GM19324 (cell line): Measurements from ENCODE around the gene GNG12.

ENCODE experiments used
- ATAC-seq: cut with Tn5 transposase; IDR thresholded peaks from one replicate; pipeline ENCODE4 v1.9.1; 2021; ENCODE audit warnings: mild to moderate bottlenecking, moderate library complexity; ENCODE audit not compliant: unreplicated experiment, low FRiP score

Gene GNG12

GRCh38 chr1:67843746-67844145 lies 10.5 kb upstream of the GNG12 start:
- ATAC-seq, result no peak

DNA sequence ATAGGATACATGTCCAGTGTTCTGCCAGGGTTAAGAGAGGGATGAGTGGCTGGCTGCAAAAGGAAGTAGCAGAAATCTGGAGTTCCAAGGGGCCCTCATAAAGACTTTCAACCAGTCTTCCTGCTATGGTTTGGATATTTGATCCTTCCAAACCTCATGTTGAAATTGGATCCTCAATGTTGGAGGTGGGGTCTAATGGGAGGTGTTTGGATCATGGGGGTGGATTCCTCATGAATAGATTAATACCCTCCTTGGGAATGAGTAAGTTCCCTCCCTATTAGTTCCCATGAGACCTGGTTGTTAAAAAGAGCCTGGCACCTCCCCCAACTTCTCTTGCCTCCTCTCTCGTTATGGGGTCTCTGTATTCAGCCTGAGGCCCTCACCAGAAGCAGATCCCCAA lies 10.1 kb upstream of the GNG12 start:
- no peak for ATAC-seq

DNA sequence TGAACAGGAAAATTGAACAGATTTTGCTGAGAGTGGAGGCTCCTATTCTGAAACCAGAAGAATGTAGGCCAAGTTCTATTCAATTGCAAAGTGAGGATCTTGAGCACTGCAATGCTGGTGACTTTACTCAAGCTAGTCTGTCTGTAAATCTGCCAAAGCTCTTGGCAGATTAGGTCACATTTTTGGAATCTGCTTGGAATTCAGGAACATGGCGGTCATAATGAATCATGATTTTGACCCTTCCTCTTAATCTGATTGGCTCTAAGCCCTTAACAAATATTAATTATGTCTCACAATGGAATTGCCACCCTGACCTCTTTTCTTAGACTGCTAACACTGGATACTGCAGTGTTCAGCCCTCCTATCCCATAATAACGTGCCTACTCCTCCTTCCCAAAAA lies 7.2 kb upstream of the GNG12 start:
- no peak for ATAC-seq

DNA sequence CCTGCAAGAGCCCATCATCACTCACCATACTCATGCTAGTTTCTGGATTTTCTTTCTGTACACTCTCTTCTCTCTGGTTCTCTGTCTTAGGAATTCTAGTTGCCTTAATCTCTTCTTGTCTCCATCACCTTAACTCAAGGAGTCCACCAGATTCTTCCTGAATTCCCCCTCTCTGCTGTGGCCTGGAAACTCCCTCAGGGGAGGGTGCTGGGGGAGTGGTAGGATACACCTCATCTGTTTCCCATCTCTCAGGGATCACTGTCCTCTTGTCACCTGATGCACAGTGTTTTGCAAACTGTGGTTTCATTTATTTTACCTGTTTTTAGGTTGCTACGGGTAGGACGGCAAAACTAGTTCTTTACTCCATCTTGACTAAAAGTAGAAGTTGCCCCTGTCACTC lies 6.6 kb upstream of the GNG12 start:
- ATAC-seq, result no peak

- no peak for ATAC-seq
Measured at GRCh38 chr1:67838180-67838910, 5.1 kb upstream of the GNG12 start.

GRCh38 chr1:67836769-67837168 lies 3.5 kb upstream of the GNG12 start:
- ATAC-seq, result no peak

- ATAC-seq, result no peak
Measured at GRCh38 chr1:67835663-67836452, 2.6 kb upstream of the GNG12 start.

DNA sequence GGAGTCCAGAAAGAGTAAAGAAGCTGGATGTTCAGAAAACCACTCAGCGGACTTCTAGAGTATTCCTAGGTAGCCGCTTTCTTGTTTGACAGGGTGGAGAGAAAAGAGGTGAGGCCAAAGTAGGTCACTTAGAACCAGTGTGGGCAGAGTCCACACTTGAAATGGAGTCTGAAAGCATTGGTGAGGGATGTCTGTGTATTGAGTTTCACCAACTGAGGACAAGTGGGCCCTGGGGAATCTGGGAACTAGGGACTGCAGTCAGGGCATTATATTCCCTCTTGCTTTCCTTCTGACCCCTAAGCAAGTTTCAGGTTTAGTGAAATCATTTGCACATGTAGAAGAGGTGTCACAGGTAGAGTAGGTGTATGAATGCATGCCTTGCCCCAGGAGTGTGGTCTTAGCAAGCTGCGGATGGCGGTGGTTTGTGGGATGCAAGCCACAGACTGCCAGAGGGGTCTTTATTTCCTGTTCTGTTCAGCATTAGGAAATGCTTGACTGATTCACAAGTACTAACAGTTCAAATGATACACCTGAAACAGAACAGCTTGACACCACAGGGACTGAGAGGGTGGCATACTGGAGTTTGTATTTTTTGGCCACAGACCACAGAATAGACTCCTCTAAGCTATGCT lies 1.1 kb upstream of the GNG12 start:
- ATAC-seq, result no peak

DNA sequence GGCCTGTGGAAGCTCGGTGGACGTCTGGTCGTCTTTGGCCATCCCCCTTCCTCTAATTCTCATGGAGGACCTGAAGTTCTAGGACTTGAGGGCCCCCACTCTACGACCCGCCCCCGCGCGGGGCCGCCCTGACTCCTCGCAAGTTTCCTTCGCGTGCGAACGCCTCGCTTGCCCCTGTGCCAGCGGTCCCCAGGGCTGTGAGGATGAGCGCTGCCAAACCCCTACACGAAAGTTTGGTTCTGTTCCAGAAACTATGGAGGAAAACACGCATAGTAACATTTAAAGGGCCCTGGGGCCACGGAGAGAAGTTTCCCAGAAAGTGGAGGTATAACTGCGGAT lies 304 bp upstream of the GNG12 start:
- ATAC-seq, result no peak

DNA sequence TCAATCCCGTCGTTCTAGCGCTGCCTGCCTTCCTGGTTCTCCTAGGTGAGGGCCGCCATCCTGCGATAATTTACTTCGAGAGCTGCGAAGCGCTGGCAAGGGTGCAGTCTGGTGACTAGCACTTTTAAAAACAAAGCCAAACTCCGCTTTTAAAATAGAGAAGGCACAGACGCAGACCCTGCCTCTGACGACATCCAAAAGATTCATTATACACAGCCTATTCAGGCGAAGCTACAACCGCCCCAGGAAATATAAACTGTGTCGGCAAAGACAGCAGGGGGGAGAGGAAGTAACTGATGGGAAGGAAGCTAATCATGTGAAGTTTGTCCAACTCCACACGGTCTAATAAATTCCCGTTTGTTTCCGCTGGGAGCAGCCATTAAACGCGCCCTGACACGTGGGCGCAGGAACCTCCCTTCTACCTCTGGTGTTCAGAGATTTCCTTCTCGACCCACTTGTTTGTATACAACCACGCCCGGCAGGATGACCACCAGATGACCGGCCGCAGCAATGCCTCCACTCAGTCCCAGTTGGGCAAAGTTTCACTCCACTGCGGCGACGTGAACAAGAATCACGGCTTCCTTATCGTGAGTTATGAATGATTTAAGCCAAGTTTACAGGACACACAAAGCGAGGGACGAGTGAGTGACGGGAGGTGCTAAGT lies 1.3 kb downstream of the GNG12 start:
- no peak for ATAC-seq

DNA sequence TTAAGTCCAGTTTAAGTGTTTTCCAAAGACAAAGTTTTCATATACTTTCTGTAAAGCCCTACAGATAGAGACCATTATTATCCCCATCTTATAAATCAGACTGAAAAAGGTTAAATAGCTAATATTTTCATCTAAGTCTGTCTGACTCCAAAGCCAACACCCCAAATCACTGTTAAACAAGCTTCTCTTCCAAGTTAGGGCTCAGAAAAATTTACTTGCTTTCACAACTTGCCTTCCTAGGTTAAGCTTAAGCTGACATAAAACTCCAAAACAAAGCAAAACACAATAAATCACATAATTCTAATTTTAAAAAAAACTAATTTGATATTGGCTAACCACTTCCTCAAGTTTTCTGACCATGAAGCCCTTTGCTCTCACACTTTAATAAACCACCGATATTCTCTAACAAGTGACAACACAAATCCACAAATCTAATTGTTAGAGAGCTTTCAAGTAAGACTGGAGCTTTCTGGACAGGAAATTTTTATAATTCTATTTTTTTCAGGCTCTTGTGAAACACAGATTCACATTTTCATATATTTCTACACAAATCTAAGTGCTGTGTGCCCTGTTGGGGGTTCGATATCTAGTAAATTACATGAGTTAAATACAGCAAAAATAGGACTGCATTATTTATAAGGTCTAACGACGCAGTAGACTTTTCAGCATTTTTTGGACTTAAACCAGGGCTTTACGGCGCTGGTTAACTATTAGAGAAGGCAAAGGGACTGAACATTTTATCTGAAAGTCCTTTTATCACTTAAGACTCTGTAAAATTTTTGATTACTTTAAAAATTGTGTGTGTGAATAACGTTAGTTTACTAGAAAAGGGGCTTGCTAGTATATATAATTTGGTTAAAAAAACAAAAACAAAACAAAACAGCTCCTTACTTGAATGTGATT lies 2.1 kb downstream of the GNG12 start:
- no peak for ATAC-seq

DNA sequence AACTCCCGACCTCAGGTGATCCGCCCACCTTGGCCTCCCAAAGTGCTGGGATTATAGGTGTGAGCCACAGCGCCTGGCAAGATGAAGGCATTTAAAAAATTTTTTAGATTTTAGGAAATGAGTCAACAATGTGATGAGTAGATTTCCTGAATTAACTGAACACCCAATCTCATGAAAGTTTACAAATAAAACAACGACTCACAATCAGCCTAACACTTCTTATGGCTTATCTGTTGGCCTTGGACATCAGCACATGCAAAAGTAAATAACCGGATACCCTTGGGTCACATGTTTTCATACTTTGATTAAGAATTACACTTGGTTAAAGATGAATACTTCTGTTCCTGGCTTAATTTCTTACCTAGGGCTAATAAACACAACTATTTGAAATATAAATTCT lies 3.0 kb downstream of the GNG12 start:
- ATAC-seq, result no peak

DNA sequence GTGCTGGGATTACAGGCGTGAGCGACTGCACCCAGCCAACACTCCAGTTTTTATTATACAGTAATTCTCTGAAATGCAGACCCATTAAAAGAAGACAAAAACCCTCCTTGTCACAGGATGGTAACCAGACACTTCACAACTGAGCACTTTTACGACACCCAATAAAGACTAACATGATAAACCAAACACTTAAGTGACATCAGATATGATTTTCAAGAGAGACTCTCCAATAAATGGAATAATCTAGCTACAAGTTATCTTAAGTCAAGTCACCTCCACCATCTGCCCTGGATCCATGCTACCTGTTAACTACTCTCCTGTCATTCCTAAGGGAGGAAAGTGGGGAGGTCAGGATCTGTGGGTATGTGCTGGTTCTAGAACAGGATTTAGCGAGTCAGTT lies 5.6 kb downstream of the GNG12 start:
- ATAC-seq, result no peak

DNA sequence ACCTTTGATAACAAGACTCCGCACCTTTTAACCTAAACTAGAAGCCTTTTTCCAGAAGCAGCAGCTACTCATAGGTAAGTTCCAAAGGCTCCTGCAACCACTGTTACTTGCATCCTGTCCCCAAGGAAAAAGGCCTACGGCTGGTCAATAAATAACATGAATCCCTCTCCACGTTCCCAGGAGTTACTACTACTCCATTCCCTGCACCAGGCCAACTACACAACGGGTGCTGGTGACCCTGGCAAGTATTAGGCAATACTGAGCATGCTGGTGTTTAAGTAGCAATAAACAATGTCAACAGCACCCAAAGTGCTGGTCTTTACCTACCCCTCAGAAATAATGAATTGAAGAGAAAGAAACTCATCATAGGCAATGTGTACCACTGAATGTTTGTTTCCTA lies 7.7 kb downstream of the GNG12 start:
- ATAC-seq, result no peak

DNA sequence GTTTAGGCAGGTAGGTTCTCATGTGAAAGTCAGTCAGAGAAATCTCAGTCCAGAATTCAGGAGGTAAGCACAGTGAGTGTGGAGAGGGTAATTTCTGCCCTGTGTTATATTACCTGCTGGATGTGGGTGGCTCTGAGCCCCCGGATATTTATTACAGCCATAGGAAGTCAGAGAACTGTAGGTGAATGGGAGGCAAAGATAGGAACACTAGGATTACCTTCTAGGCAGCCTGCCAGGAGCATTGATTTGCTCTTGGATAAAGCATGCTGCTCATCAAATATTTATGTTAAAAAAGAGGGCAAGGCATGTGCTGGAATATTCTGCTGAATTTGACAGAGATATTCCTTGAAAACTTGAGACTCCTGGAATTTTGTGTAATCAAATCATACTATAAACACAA lies 8.5 kb downstream of the GNG12 start:
- no peak for ATAC-seq

DNA sequence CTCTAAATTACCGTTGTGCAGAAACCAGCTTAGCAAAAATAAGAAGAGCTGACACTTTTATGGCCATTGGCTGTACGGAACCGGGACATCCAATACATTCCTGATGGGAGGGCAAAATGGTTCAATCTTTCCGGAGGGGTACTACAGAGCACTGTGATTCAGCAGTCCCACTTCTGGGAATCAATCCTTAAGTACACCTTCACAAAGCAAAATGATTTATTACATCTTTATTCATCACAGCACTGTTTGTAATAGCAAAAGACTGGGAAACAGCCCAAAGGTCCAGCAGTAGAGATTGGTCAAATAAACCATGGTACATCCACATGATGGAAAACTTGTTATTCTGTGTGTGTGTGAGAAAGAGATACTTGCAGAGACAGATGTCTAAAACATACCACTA lies 9.7 kb downstream of the GNG12 start:
- no peak for ATAC-seq

- ATAC-seq, result no peak
Measured at GRCh38 chr1:67821263-67821662, 12.0 kb downstream of the GNG12 start.

DNA sequence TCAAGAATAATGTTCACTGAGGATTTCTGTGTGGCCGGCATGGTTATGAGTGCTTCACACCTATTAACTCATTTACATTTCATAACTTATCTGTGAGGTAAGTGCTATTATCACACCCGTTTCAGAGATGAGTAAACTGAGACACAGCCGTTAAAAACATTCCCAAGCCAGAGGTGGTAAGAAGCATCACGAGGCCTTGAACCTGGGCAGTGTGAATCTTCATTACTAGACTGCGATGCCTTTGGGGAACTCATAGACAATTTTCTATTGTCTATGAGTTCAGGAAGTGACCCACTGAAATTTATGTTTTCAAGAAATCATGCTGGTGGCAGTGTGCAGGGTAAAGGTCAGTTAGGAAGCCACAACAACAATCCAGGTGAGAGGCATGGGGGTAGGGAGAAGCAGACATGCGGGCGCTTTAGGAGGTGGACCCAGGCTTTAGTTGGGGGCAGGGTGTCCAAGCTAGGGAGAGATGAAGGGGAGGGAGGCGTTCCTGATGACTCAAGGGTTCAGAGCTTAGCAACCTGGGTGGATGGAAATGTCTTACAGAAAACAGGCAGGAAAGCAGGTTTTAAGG lies 14.5 kb downstream of the GNG12 start:
- ATAC-seq, result no peak

- no peak for ATAC-seq
Measured at GRCh38 chr1:67818162-67818561, 15.1 kb downstream of the GNG12 start.

DNA sequence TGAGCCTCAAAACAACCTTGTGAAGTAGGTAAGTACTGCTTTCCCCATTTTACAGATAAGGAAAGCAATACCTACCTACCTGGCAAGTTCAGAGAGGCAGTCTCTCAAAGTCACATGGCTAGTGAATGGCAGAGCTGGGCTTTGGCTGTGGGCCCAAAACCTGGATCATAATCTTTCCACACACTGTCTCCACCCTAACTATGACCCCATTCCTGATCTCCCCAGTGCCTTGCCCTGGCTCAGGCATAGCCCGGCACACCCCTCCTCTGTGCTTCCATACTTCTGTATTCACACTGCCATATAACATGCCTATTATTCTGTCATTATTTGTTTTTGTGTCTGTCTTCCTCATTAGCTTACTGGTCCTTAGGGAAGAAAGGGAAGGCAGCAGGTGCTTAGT lies 15.9 kb downstream of the GNG12 start:
- no peak for ATAC-seq
